H1 (cell line): Measurements from ENCODE around the gene TNIP3. TPM values are rescaled to one million over a fixed set of nuclear protein-coding genes. Genes with fewer than 3 reads are reported as not detected.

Experiments
- CTCF ChIA-PET: fragments of 300-600 bp; sonication (Branson Sonifier 250); formaldehyde crosslinking; loops from one replicate; lab custom pipeline; 2021; ENCODE audit not compliant: partially characterized antibody; lab: Charles Lee
- POLR2A ChIA-PET: fragments of 300-600 bp; sonication (Branson Sonifier 250); formaldehyde crosslinking; loops from one replicate; lab custom pipeline; 2021; ENCODE audit warnings: inconsistent platforms; ENCODE audit not compliant: partially characterized antibody; lab: Charles Lee
- DNase-seq, 2 experiments: peaks; one replicate each; pipeline versions ENCODE4 v3.0.0 to v3.0.0-alpha.2; 2010 to 2022; ENCODE audit warnings: low spot score in 2 of 2, low read depth in 1 of 2, mixed read lengths in 1 of 2
- FAIRE-seq: peaks from 2 replicates; lab custom pipeline; 2011; peaks lifted over from hg19 to GRCh38; lab: Jason Lieb, UNC
- H2AFZ ChIP-seq: 2 replicates; pipeline ENCODE4 v1.8.1; 2012; ENCODE audit warnings: low read length, inconsistent platforms
- H2AK5ac ChIP-seq: 2 replicates; pipeline ENCODE4 v1.6.1; 2013; ENCODE audit warnings: low read depth, low read length
- H2BK120ac ChIP-seq: replicated peaks from 2 replicates; pipeline ENCODE3; 2013; ENCODE audit warnings: low read depth, low read length, inconsistent platforms
- H2BK12ac ChIP-seq: 2 replicates; pipeline ENCODE4 v1.6.1; 2013; ENCODE audit warnings: low read depth, low read length
- H2BK15ac ChIP-seq: 2 replicates; pipeline ENCODE4 v1.6.1; 2013; ENCODE audit warnings: low read length
- H2BK20ac ChIP-seq: 2 replicates; pipeline ENCODE4 v1.6.1; 2013; ENCODE audit warnings: low read length
- H2BK5ac ChIP-seq: 2 replicates; pipeline ENCODE4 v1.6.1; 2013; ENCODE audit warnings: low read depth, low read length
- H3K14ac ChIP-seq: 2 replicates; pipeline ENCODE4 v1.6.1; 2013; ENCODE audit warnings: inconsistent platforms; ENCODE audit not compliant: insufficient read length
- H3K18ac ChIP-seq: 2 replicates; pipeline ENCODE4 v1.6.1; 2013; ENCODE audit warnings: low read length; ENCODE audit errors: extremely low read depth
- H3K23ac ChIP-seq: 2 replicates; pipeline ENCODE4 v1.6.1; 2013; ENCODE audit warnings: inconsistent platforms; ENCODE audit not compliant: insufficient read length
- H3K23me2 ChIP-seq: 2 replicates; pipeline ENCODE4 v1.6.1; 2013; ENCODE audit warnings: low read depth, low read length
- H3K27ac ChIP-seq: 2 replicates; pipeline ENCODE4 v1.6.1; 2011; ENCODE audit warnings: low read depth, low read length, inconsistent platforms
- H3K27me3 ChIP-seq, 4 experiments: replicated peaks in 1 of 4; 1 replicate in 1 of 4; 2 replicates in 3 of 4; pipeline versions ENCODE4 v1.6.1 to v1.8.1; 2011 to 2013; ENCODE audit warnings: low read length in 3 of 4, mild to moderate bottlenecking in 3 of 4, inconsistent platforms in 2 of 4, mixed read lengths in 2 of 4, moderate library complexity in 1 of 4; ENCODE audit not compliant: control insufficient read depth in 3 of 4, insufficient read depth in 3 of 4; ENCODE audit errors: extremely low read depth in 1 of 4
- H3K36me3 ChIP-seq, 4 experiments: 2 replicates each; pipeline versions ENCODE4 v1.6.1 to v1.8.1; 2011 to 2013; ENCODE audit warnings: mild to moderate bottlenecking in 4 of 4, low read length in 3 of 4, moderate library complexity in 2 of 4, control low read depth in 1 of 4, inconsistent platforms in 1 of 4; ENCODE audit not compliant: insufficient read depth in 4 of 4, control insufficient read depth in 2 of 4
- H3K4ac ChIP-seq: replicated peaks from 2 replicates; pipeline ENCODE3; 2013; ENCODE audit warnings: low read length, low read depth, mixed read lengths, inconsistent platforms; ENCODE audit not compliant: insufficient read length
- H3K4me1 ChIP-seq, 4 experiments: replicated peaks in 1 of 4; 1 replicate in 1 of 4; 2 replicates in 3 of 4; pipeline versions ENCODE4 v1.6.1 to v1.8.1; 2011 to 2013; ENCODE audit warnings: low read length in 3 of 4, inconsistent platforms in 2 of 4, mixed read lengths in 1 of 4; ENCODE audit not compliant: insufficient read depth in 4 of 4, control insufficient read depth in 3 of 4
- H3K4me2 ChIP-seq, 2 experiments: 2 replicates each; pipeline versions ENCODE4 v1.6.1 to v1.8.1; 2011 to 2013; ENCODE audit warnings: low read depth in 2 of 2, low read length in 2 of 2, control low read depth in 1 of 2, inconsistent platforms in 1 of 2, mild to moderate bottlenecking in 1 of 2; ENCODE audit not compliant: insufficient read depth in 1 of 2
- H3K4me3 ChIP-seq, 4 experiments: fragments of 200-600, 300-600 bp in 1 of 4; sonication (generic), shearing (Covaris generic), sonication (Bioruptor Twin) in 1 of 4; 2 replicates each; pipeline versions ENCODE4 v1.5.1 to v1.8.1; 2011 to 2016; ENCODE audit warnings: low read length in 4 of 4, low read depth in 3 of 4, control low read depth in 2 of 4, inconsistent platforms in 2 of 4, mild to moderate bottlenecking in 2 of 4, mixed read lengths in 1 of 4, moderate library complexity in 1 of 4; ENCODE audit not compliant: insufficient read depth in 2 of 4; ENCODE audit errors: extremely low read depth in 1 of 4
- H3K56ac ChIP-seq: replicated peaks from 2 replicates; pipeline ENCODE3; 2013; ENCODE audit warnings: low read depth, mild to moderate bottlenecking, mixed read lengths, low read length, inconsistent platforms; ENCODE audit not compliant: insufficient read length
- H3K79me1 ChIP-seq: 2 replicates; pipeline ENCODE4 v1.6.1; 2013; ENCODE audit warnings: low read depth, low read length, control low read depth
- H3K79me2 ChIP-seq, 2 experiments: 2 replicates each; pipeline versions ENCODE4 v1.6.1 to v1.8.1; 2012 to 2013; ENCODE audit warnings: low read length in 2 of 2, mild to moderate bottlenecking in 2 of 2, inconsistent platforms in 1 of 2; ENCODE audit not compliant: insufficient read depth in 2 of 2, control insufficient read depth in 1 of 2
- H3K9ac ChIP-seq, 4 experiments: replicated peaks in 1 of 4; 1 replicate in 1 of 4; 2 replicates in 3 of 4; pipeline versions ENCODE4 v1.6.1 to v1.8.1; 2011 to 2013; ENCODE audit warnings: low read depth in 3 of 4, low read length in 3 of 4, control low read depth in 2 of 4, mild to moderate bottlenecking in 2 of 4, moderate library complexity in 2 of 4, inconsistent platforms in 1 of 4; ENCODE audit errors: extremely low read depth in 1 of 4
- H3K9me3 ChIP-seq, 2 experiments: 2 replicates each; pipeline versions ENCODE4 v1.6.1 to v1.8.1; 2012 to 2013; ENCODE audit warnings: mild to moderate bottlenecking in 2 of 2, moderate library complexity in 2 of 2, control low read depth in 1 of 2, inconsistent platforms in 1 of 2, low read depth in 1 of 2, low read length in 1 of 2, mixed read lengths in 1 of 2; ENCODE audit not compliant: insufficient read depth in 2 of 2
- H4K20me1 ChIP-seq, 2 experiments: replicated peaks in 1 of 2; 2 replicates each; pipeline versions ENCODE3 to v1.8.1; 2011 to 2013; ENCODE audit warnings: inconsistent platforms in 2 of 2, low read length in 2 of 2, mild to moderate bottlenecking in 1 of 2; ENCODE audit not compliant: insufficient read depth in 2 of 2, control insufficient read depth in 1 of 2
- H4K5ac ChIP-seq: 2 replicates; pipeline ENCODE4 v1.6.1; 2013; ENCODE audit warnings: low read length, low read depth, mixed read lengths, inconsistent platforms; ENCODE audit not compliant: insufficient read length
- H4K8ac ChIP-seq: 2 replicates; pipeline ENCODE4 v1.8.0; 2013; ENCODE audit warnings: mild to moderate bottlenecking, moderate library complexity, low read length, inconsistent platforms; ENCODE audit not compliant: insufficient read depth; ENCODE audit errors: extremely low read depth
- H4K91ac ChIP-seq: replicated peaks from 2 replicates; pipeline ENCODE3; 2013; ENCODE audit warnings: low read length, mixed read lengths, inconsistent platforms; ENCODE audit not compliant: insufficient read length
- ATF3 ChIP-seq: IDR thresholded peaks from 2 replicates; pipeline ENCODE4 v1.6.1; 2011; ENCODE audit warnings: low read depth, mild to moderate bottlenecking, low read length; ENCODE audit not compliant: insufficient read depth
- CBX5 ChIP-seq: fragments of 300-800, 300-1000 bp; sonication (generic); IDR thresholded peaks from 2 replicates; pipeline ENCODE4 v1.7.1; 2016; ENCODE audit warnings: antibody characterized with exemption, low read length, low read depth
- RAD21 ChIP-seq, 2 experiments: IDR thresholded peaks in 1 of 2; conservative IDR thresholded peaks in 1 of 2; 2 replicates each; pipeline ENCODE4 v1.6.1; 2011; ENCODE audit warnings: low read depth in 2 of 2, low read length in 2 of 2, improper control_type of control experiment in 1 of 2, inconsistent platforms in 1 of 2, mild to moderate bottlenecking in 1 of 2, moderate library complexity in 1 of 2
- RXRA ChIP-seq: IDR thresholded peaks from 2 replicates; pipeline ENCODE4 v1.6.1; 2011; ENCODE audit warnings: low read depth, mild to moderate bottlenecking, low read length, moderate library complexity; ENCODE audit not compliant: insufficient read depth
- WGBS, 2 experiments: shearing (Covaris generic) in 1 of 2; methylation state at CpG; one replicate each; pipeline versions ENCODE4 v1.1.6 to v1.1.7; 2013 to 2015; ENCODE audit warnings: low lambda C conversion rate in 2 of 2, mixed read lengths in 2 of 2, inconsistent platforms in 1 of 2, low coverage in 1 of 2, missing lambda C conversion rate in 1 of 2; ENCODE audit not compliant: insufficient replicate concordance in 2 of 2, insufficient coverage in 1 of 2, insufficient read length in 1 of 2; ENCODE audit errors: extremely low coverage in 1 of 2, missing lambda C conversion rate in 1 of 2; 5-methylcytosine and 5-hydroxymethylcytosine counted together
- polyA plus RNA-seq, 7 experiments: library from polyadenylated mRNA; depleted of rRNA in 3 of 7; stranded (reverse) in 5 of 7; unstranded in 2 of 7; fragments of >200 nt in 5 of 7; fragments of 200-250 nt in 2 of 7; gene quantifications; 1 replicate in 5 of 7; 2 replicates in 1 of 7; 4 replicates in 1 of 7; pipeline versions ENCODE4 v1.2.1 to v1.2.3, GENCODE V29; 2011 to 2013; ENCODE audit warnings: missing spikeins in 2 of 7, mixed read lengths in 2 of 7
- total RNA-seq: library from RNA; stranded (reverse); fragmentation: NEBNext Ultra II Directional; extraction: Animal tissue kit (Norgen Biotek cat#: 25700); gene quantifications from 2 replicates; pipeline ENCODE4 v1.2.1, GENCODE V29; 2021

TNIP3 gene
- total and polyA plus RNA-seq, 2 of the 8 experiments (the other 6 are each of a cell fraction or from before 2014, with no cell fraction given): not detected

- H2AFZ ChIP-seq: no peak overlapping the region
- no peak overlapping the region for H2BK5ac ChIP-seq
- H3K14ac ChIP-seq: no peak overlapping the region
- H4K91ac ChIP-seq: no peak overlapping the region
- peak overlapping the region in 1 of 4 experiments; percentile 34; a peak in 1 of 7 replicates for H3K9ac ChIP-seq
- no peak overlapping the region for H2BK12ac ChIP-seq
- H4K5ac ChIP-seq: no peak overlapping the region
- H3K4me1 ChIP-seq: no peaks in the 10 kb centered on the region
- H3K9me3 ChIP-seq: no peaks in the 10 kb centered on the region
- no peak overlapping the region for H2BK15ac ChIP-seq
- H3K27ac ChIP-seq: no peak overlapping the region
- H3K23ac ChIP-seq: no peak overlapping the region
- CTCF ChIA-PET: interaction anchor here (0.7 to 1.2 kb wide), 3 partner anchors 8 to 324 kb away, joined by 3 read pairs; no protein-coding TSS in a partner anchor
- no peak overlapping the region for H2AK5ac ChIP-seq
- no peaks in the 10 kb centered on the region for H3K23me2 ChIP-seq
- H3K4me2 ChIP-seq: no peak overlapping the region
- no peak overlapping the region for H2BK20ac ChIP-seq
- WGBS, 2 experiments: 93% methylated on average over 5 of the region's 5 CpGs; no CpG with 5 or more reads in 1 of the 2 experiments
- no peak overlapping the region for H3K4me3 ChIP-seq
- no peaks in the 10 kb centered on the region for H3K27me3 ChIP-seq
- H3K56ac ChIP-seq: no peak overlapping the region
- H3K18ac ChIP-seq: no peak overlapping the region
- no peak overlapping the region for H2BK120ac ChIP-seq
- no peak for TF ChIP-seq CBX5
- no peak for TF ChIP-seq ATF3
- TF ChIP-seq RXRA: no peak
- no peak for TF ChIP-seq RAD21 (IDR thresholded peaks at IDR 0.05 in 1 of 2, conservative IDR thresholded peaks at IDR 0.05 in 1 of 2; ENCODE audit: low read depth in 2 of 2, low read length in 2 of 2)
- no peaks in the 10 kb centered on the region for H4K20me1 ChIP-seq
- DNase-seq: no peak
- POLR2A ChIA-PET: no interaction called here
- no peaks in the 10 kb centered on the region for H3K79me2 ChIP-seq
- H3K79me1 ChIP-seq: no peaks in the 10 kb centered on the region
- H4K8ac ChIP-seq: no peak overlapping the region
- no peak overlapping the region for H3K4ac ChIP-seq
- FAIRE-seq: no peak
- no peaks in the 10 kb centered on the region for H3K36me3 ChIP-seq
Observed at GRCh38 chr4:121138039-121138825, 25.9 kb downstream of the TNIP3 start.
